PC-9 (cell line): ENCODE measurements around the gene SYT8.
A peak's percentile ranks its signal among the peaks of the same experiment; 100 is the strongest.

Experiments used
- CTCF ChIP-seq: fragments of 200-600 bp; sonication (generic); conservative IDR thresholded peaks from 2 replicates; pipeline ENCODE4 v1.6.1; 2017; ENCODE audit warnings: mixed run types, antibody characterized with exemption, mild to moderate bottlenecking, moderate library complexity
- EZH2 ChIP-seq: fragments of 200-600 bp; sonication (generic); IDR thresholded peaks from 2 replicates; pipeline ENCODE4 v1.8.0; 2017; ENCODE audit warnings: antibody characterized with exemption, low read depth

GRCh38 chr11:1869427-1870325 lies 34.9 kb downstream of the SYT8 start:
- 0 out of 2 replicates have a peak, but pooled peaks have one; percentile 20 for TF ChIP-seq CTCF
- no peak for TF ChIP-seq EZH2
